ENCODE results near the gene CNOT4.

- TF ChIP-seq POLR2A (IDR thresholded peaks at IDR 0.05; ENCODE audit: low read length) (no peak), GATA1 (IDR thresholded peaks at IDR 0.05; ENCODE audit: low read depth, low read length) (no peak)
Measured at GRCh38 chr7:135539629-135540028, 29.7 kb upstream of the CNOT4 start.

Data from erythroblast (primary cell).